ENCODE measurements around the gene LPGAT1. TPM values are rescaled to one million over a fixed set of nuclear protein-coding genes. Genes with fewer than 3 reads are reported as not detected.
A peak's percentile ranks its signal among the peaks of the same experiment; 100 is the strongest.
"Not testable (repeated sequence)": the region's sequence is repeated elsewhere in the genome, so short reads cannot be mapped to it uniquely, and the experiment has no call there.

Gene LPGAT1
- total and polyA plus RNA-seq, 2 experiments from 2014 or later, result 18.5 to 22.9 TPM

GRCh38 chr1:211699059-211699458 is 131.5 kb downstream of the LPGAT1 start:
- Histone ChIP-seq H3K9me3 (ENCODE audit: low read depth) (no peaks in the 10 kb centered on the region), H3K4me1 (ENCODE audit: low read depth) (no peaks in the 10 kb centered on the region), H3K4me3 (peak overlapping the region; percentile 14), H3K27me3 (no peaks in the 10 kb centered on the region), H3K36me3 (no peaks in the 10 kb centered on the region), H3K27ac (no peak overlapping the region)
- TF ChIP-seq CTCF (IDR thresholded peaks at IDR 0.05; ENCODE audit: low read depth, low read length), result no peak
- no peak for DNase-seq (ENCODE audit: low read depth in 1 of 2, low spot score in 1 of 2)

DNA sequence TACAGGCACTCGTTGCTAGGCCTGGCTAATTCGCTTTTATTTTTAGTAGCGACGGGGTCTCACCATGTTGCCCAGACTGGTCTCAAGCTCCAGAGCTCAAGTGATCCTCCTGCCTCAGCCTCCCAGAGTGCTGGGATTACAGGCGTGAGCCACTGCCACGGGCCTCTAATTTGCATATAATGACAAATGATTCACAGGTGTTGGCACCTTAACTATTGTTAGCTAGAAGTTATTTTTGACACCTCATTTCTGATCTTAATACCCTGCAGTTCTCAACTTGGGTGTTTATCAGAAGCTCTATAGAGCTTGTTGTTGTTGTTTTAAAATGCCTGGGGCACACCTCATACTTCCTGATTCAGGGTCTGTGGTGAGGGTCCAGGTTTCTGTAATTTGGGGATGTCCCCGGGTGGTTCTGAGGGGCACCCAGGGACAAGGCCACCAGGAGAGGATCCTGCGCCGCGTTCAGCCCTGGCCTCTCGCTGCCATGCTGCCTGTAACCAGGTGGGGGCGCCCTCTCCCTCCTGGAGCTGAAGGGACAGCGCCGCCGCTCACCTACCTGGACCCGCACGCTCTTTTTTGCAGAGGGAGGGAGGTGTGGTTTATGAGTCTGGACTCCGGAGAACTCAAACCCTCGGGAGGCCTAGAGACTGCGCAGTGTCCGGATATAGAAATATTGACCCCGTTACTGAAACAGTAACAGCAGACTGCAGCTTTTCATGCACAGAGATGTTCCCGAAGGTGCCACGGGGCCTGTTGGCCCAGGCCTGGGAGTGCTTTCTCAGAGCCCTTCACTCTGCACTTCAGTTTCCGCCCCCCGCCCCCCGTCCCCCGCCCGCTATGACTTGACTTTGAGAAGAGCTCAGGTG is 132.2 kb downstream of the LPGAT1 start:
- Histone ChIP-seq H3K9me3 (ENCODE audit: low read depth) (no peaks in the 10 kb centered on the region), H3K4me1 (ENCODE audit: low read depth) (no peaks in the 10 kb centered on the region), H3K36me3 (no peaks in the 10 kb centered on the region), H3K4me3 (peak overlapping the region; percentile 14), H3K27me3 (no peaks in the 10 kb centered on the region), H3K27ac (no peak overlapping the region)
- DNase-seq (ENCODE audit: low read depth in 1 of 2, low spot score in 1 of 2), result peak; percentile 72 to 83
- peak; percentile 99 for TF ChIP-seq CTCF (IDR thresholded peaks at IDR 0.05; ENCODE audit: low read depth, low read length)

- DNase-seq (ENCODE audit: low read depth in 1 of 2, low spot score in 1 of 2), result no peak
- H3K4me1 ChIP-seq (ENCODE audit: low read depth), result no peaks in the 10 kb centered on the region
- no peak overlapping the region for H3K4me3 ChIP-seq
- H3K36me3 ChIP-seq, result no peaks in the 10 kb centered on the region
- no peak for TF ChIP-seq CTCF (IDR thresholded peaks at IDR 0.05; ENCODE audit: low read depth, low read length)
- no peaks in the 10 kb centered on the region for H3K9me3 ChIP-seq (ENCODE audit: low read depth)
- no peaks in the 10 kb centered on the region for H3K27me3 ChIP-seq
- H3K27ac ChIP-seq, result no peak overlapping the region
These were observed 133.2 kb downstream of the LPGAT1 start for GRCh38 chr1:211697356-211697755.

DNA sequence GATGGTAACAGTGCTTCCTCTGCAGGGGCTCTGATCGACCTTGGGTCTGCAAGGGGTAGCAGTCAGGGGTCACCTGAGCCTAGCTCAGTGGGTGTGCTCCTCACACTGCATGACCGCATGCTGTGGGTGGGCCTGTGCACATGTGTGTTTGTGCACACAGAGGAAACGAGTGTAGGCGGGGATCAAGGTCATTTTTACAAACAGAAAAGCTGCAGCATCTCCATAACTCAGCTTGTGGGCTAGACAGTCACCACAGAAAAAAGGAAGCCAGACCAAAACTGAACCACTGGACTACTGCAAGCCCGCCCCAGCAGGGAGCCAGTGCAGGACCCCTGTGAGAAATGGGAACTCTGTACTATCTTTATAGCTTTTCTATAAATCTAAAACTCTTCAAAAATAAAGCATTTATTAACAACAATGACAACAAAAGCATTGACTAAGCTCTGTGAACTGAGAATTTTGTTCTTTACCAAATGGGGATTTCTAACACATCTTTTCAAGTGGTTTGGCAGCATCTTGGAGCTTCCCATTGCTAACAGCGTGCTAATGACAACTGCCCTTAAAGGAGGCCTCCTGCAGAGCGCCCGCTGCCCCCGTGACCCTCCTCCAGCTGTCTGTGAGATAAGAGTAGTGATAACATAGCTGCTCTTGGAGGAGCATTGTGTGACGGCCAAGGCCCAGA is 135.3 kb downstream of the LPGAT1 start:
- Histone ChIP-seq H3K36me3 (no peaks in the 10 kb centered on the region), H3K27me3 (no peaks in the 10 kb centered on the region), H3K9me3 (ENCODE audit: low read depth) (no peaks in the 10 kb centered on the region), H3K4me1 (ENCODE audit: low read depth) (no peaks in the 10 kb centered on the region), H3K4me3 (no peak overlapping the region), H3K27ac (no peak overlapping the region)
- peak in 1 of 2 donors; percentile 45 for DNase-seq (ENCODE audit: low read depth in 1 of 2, low spot score in 1 of 2)
- TF ChIP-seq CTCF (IDR thresholded peaks at IDR 0.05; ENCODE audit: low read depth, low read length), result no peak

DNA sequence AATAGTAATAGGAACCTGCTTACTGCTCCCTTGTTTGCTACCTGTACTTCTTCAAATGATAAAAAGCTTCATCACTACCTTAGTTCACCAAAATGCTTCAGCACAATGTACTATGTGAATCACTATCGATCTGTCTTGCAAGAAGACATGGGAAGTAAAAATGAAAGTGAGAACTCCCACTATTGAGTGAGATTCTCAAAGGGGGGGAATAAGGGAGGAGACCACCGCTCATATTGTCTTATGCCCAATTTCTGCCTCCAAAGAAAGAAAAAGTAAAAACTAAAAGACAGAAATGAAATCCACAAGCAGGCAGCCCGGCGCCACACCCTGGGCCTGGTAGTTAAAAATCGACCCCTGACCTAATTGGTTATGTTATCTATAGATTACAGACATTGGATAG is 136.7 kb downstream of the LPGAT1 start:
- H3K36me3 ChIP-seq; H3K4me1 ChIP-seq (ENCODE audit: low read depth); H3K27me3 ChIP-seq; H3K27ac ChIP-seq; DNase-seq (ENCODE audit: low read depth in 1 of 2, low spot score in 1 of 2); H3K4me3 ChIP-seq; H3K9me3 ChIP-seq (ENCODE audit: low read depth): not testable (repeated sequence)

Other genes with a start within 250 kb of the LPGAT1 start
- 4.1 and 51.2 TPM in 2 replicates for gene NEK2, start 155.1 kb downstream of the LPGAT1 start, total RNA-seq
- 6.7 and 49.0 TPM in 2 replicates for gene NEK2, start 155.1 kb downstream of the LPGAT1 start, polyA plus RNA-seq
- gene INTS7, start 204.8 kb upstream of the LPGAT1 start, total RNA-seq, result 5.6 and 7.9 TPM in 2 replicates
- gene INTS7, start 204.8 kb upstream of the LPGAT1 start, polyA plus RNA-seq, result 11.3 and 12.9 TPM in 2 replicates
- gene DTL, start 205.0 kb upstream of the LPGAT1 start, total RNA-seq, result 13.6 and 19.4 TPM in 2 replicates
- gene DTL, start 205.0 kb upstream of the LPGAT1 start, polyA plus RNA-seq, result 7.1 and 10.7 TPM in 2 replicates

Data from cardiac muscle cell (in vitro differentiated cells and primary cell).